GM11168 (cell line): ENCODE data around the gene RGS3.

Experiments
- in situ Hi-C: fragments of 300-500 bp; cut with MboI; formaldehyde crosslinking; loops from one replicate; pipeline ENCODE4 v1.12.0; 2022; ENCODE audit warnings: low sequenced_read_pairs; ENCODE audit not compliant: unreplicated experiment

RGS3 gene

GRCh38 chr9:113566016-113566711, 102.6 kb downstream of the RGS3 start:
- in situ Hi-C loops = no loop called here

- in situ Hi-C loops = no loop called here
These were observed 103.2 kb downstream of the RGS3 start for GRCh38 chr9:113566712-113567071.

GRCh38 chr9:113567361-113568080, 104.0 kb downstream of the RGS3 start:
- in situ Hi-C loops = no loop called here

GRCh38 chr9:113568081-113568435, 104.5 kb downstream of the RGS3 start:
- in situ Hi-C loops = no loop called here

GRCh38 chr9:113568571-113569321, 105.2 kb downstream of the RGS3 start:
- in situ Hi-C loops = no loop called here

GRCh38 chr9:113569472-113570060, 106.0 kb downstream of the RGS3 start:
- in situ Hi-C loops = loop anchor here (5.0 kb wide), 1 partner anchor 52 kb away; no protein-coding TSS in a partner anchor

- in situ Hi-C loops = loop anchor here (5.0 kb wide), 1 partner anchor 53 kb away; no protein-coding TSS in a partner anchor
These were observed 106.6 kb downstream of the RGS3 start for GRCh38 chr9:113570106-113570505.

- in situ Hi-C loops = loop anchor here (5.0 kb wide), 1 partner anchor 54 kb away; no protein-coding TSS in a partner anchor
These were observed 107.5 kb downstream of the RGS3 start for GRCh38 chr9:113570749-113571711.

GRCh38 chr9:113572076-113572861, 108.7 kb downstream of the RGS3 start:
- in situ Hi-C loops = loop anchor here (5.0 kb wide), 1 partner anchor 55 kb away; no protein-coding TSS in a partner anchor

GRCh38 chr9:113573046-113573958, 109.8 kb downstream of the RGS3 start:
- in situ Hi-C loops = loop anchor here (5.0 kb wide), 1 partner anchor 56 kb away; no protein-coding TSS in a partner anchor

GRCh38 chr9:113573959-113574352, 110.4 kb downstream of the RGS3 start:
- in situ Hi-C loops = loop anchor here (5.0 kb wide), 1 partner anchor 57 kb away; no protein-coding TSS in a partner anchor

- in situ Hi-C loops = loop anchor here (5.0 kb wide), 1 partner anchor 57 kb away; no protein-coding TSS in a partner anchor
These were observed 111.1 kb downstream of the RGS3 start for GRCh38 chr9:113574441-113575262.

GRCh38 chr9:113577525-113578261, 114.2 kb downstream of the RGS3 start:
- in situ Hi-C loops = no loop called here

GRCh38 chr9:113578279-113578865, 114.8 kb downstream of the RGS3 start:
- in situ Hi-C loops = no loop called here

- in situ Hi-C loops = no loop called here
These were observed 115.4 kb downstream of the RGS3 start for GRCh38 chr9:113578882-113579282.
